ENCODE data around the gene SRMS. TPM values are rescaled to one million over a fixed set of nuclear protein-coding genes. Genes with fewer than 3 reads are reported as not detected.

SRMS gene
- total and polyA plus RNA-seq, 2 donors (not counting 1 experiment from before 2014, with no cell fraction given) = 0.17 to 0.54 TPM

DNA sequence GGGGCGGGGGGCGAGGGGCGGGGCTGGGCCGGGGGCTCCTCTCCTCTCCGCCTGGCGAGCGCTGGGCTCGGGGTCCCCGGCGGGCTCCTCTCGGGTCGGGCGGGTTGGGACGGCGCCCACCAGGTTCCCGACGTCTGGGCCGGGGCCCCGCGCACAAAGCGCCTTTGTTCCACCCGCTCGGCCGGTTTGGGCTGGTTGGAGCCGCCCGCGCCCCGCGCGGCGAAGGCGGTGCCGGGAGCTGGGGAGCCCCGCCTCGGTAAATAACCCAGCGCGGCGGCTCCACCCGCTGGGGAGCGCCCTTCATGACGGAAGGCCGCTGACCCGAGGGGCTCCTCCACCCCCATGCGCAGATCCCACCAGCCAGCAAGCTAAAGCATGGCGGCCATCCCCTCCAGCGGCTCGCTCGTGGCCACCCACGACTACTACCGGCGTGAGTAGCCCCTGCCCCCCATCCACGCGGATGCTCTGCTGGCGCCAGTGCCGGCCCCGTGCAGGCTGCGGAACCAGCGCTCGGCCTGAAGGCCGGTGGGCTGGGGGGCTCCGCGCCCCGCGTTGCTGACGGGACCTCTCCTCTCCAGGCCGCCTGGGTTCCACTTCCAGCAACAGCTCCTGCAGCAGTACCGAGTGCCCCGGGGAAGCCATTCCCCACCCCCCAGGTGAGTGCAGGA, 26.5 kb downstream of the SRMS start:
- Histone ChIP-seq H2AFZ (ENCODE audit: insufficient read depth, low read depth, low read length, poor library complexity, severe bottlenecking) (peak overlapping the region; percentile 96), H3K27me3 (replicated peaks in 1 of 4; ENCODE audit: control extremely low read depth in 1 of 4, control insufficient read depth in 3 of 4, insufficient read depth in 4 of 4, low read length in 3 of 4) (peaks cover 0 to 10% (median 3%) of the 10 kb centered on the region in 4 experiments), H3K4me1 (ENCODE audit: control insufficient read depth in 2 of 2, insufficient read depth in 2 of 2, low read length in 2 of 2) (peaks cover 20 to 27% of the 10 kb centered on the region in 2 donors), H3K9ac (ENCODE audit: low read length) (peak overlapping the region; percentile 84), H3K79me2 (ENCODE audit: control insufficient read depth, insufficient read depth, low read length) (peaks cover 15% of the 10 kb centered on the region), H4K20me1 (ENCODE audit: control insufficient read depth, insufficient read depth, low read length, poor library complexity, severe bottlenecking) (peaks cover 29% of the 10 kb centered on the region), H3K4me2 (replicated peaks; ENCODE audit: low read depth, low read length, poor library complexity, severe bottlenecking) (peak overlapping the region; percentile 94), H3K4me3 (ENCODE audit: control extremely low read depth in 1 of 5, extremely low read depth in 1 of 5, insufficient read depth in 1 of 5, low read depth in 2 of 5, low read length in 4 of 5) (peak overlapping the region; percentile 11 to 79 (median 74)), H3K36me3 (replicated peaks in 1 of 2; ENCODE audit: control extremely low read depth in 1 of 2, control insufficient read depth in 1 of 2, extremely low read depth in 1 of 2, insufficient read depth in 2 of 2, low read length in 1 of 2) (peaks cover 0 to 7% of the 10 kb centered on the region in 2 experiments), H3K9me3 (ENCODE audit: control extremely low read depth in 1 of 3, control insufficient read depth in 2 of 3, insufficient read depth in 1 of 3, low read length in 2 of 3) (peaks cover 0 to 16% (median 4%) of the 10 kb centered on the region in 3 donors), H3K27ac (ENCODE audit: low read length in 2 of 2) (peak overlapping the region; percentile 63 to 76)
- H3K4me1 Mint-ChIP-seq = peaks cover 34% of the 10 kb centered on the region
- ChIA-PET CTCF (interaction anchor here (1.0 to 3.8 kb wide), 6 partner anchors 15 to 453 kb away, joined by 3 to 25 read pairs (median 4); partner anchors contain the start of gene PTK6), POLR2A (interaction anchor here (0.6 to 2.6 kb wide), 14 partner anchors 9 to 543 kb away, joined by 3 to 42 read pairs (median 4); partner anchors contain the start of genes ARFGAP1, GMEB2, HELZ2 and LIME1)
- H3K27me3 Mint-ChIP-seq = peaks cover 4% of the 10 kb centered on the region
- DNase-seq (peak; percentile 77), ATAC-seq (ENCODE audit: low read depth) (peak; percentile 50)
- WGBS (ENCODE audit: insufficient coverage) = 2% methylated on average over 68 of the region's 68 CpGs
- TF ChIP-seq, protein P1, sequence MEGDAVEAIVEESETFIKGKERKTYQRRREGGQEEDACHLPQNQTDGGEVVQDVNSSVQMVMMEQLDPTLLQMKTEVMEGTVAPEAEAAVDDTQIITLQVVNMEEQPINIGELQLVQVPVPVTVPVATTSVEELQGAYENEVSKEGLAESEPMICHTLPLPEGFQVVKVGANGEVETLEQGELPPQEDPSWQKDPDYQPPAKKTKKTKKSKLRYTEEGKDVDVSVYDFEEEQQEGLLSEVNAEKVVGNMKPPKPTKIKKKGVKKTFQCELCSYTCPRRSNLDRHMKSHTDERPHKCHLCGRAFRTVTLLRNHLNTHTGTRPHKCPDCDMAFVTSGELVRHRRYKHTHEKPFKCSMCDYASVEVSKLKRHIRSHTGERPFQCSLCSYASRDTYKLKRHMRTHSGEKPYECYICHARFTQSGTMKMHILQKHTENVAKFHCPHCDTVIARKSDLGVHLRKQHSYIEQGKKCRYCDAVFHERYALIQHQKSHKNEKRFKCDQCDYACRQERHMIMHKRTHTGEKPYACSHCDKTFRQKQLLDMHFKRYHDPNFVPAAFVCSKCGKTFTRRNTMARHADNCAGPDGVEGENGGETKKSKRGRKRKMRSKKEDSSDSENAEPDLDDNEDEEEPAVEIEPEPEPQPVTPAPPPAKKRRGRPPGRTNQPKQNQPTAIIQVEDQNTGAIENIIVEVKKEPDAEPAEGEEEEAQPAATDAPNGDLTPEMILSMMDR (IDR thresholded peaks at IDR 0.05) = no peak
- no peak for TF ChIP-seq EZH2 (IDR thresholded peaks at IDR 0.05; ENCODE audit: borderline replicate concordance, insufficient read depth, low read depth, low read length, poor library complexity, severe bottlenecking)
- H3K27ac Mint-ChIP-seq = peak overlapping the region; percentile 75
- H3K4me3 Mint-ChIP-seq = peak overlapping the region; percentile 84
- H3K9me3 Mint-ChIP-seq (ENCODE audit: insufficient read depth) = no peaks in the 10 kb centered on the region
- intact Hi-C loops (cut with micrococcal nuclease) = loop anchor here (1.0 to 2.0 kb wide), 8 partner anchors 16 to 436 kb away; partner anchors contain the start of genes ARFRP1, EEF1A2, PTK6 and RTEL1
